ENCODE measurements around the gene KRT9. TPM values are rescaled to one million over a fixed set of nuclear protein-coding genes. Genes with fewer than 3 reads are reported as not detected.
A peak's percentile ranks its signal among the peaks of the same experiment; 100 is the strongest.

Gene KRT9
- total and polyA plus RNA-seq, 2 of the 13 experiments (the other 11 are each of a cell fraction or from before 2014, with no cell fraction given) = not detected

DNA sequence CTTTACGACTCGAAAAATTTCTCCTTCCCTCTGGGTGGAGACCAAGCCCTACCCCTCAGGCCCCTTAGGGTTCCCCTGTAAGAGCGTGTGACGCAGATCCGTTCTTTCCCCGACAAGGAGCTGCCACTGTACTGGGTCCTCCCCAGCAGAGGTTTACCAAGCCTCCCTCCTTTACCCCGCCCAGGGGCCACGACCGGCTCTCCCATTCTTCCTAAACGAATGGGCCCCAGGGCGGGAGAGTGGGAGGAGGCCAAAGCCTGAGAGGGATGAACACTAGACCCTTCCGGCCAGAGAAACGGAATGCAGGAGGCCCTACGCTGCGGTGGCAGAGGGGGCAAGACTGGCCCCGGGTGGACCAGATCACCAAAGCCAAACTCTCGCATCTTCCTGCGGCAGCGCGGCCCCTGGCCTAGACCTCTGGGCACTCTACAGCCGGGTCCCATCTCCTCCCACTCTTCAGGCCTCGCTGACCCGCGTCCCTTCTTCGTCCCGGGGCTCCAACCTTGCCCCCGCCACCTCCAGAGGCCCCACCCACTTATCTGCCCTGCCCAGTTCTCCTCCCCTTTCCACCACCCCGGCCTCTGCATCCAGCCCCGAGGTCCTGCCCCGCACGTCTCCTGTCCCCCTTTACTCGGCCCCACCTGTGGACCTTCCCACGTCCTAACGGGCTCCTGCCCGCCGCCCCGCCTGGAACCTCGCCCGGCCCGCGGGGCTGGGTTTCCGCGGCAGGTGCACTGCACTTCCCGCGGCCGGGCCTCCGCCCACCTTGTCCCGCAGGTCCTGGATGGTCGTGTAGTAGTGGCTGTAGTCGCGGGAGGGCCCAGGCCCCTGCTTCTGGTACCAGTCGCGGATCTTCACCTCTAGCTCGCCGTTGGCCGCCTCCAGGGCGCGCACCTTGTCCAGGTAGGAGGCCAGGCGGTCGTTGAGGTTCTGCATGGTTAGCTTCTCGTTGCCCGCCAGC lies 44.5 kb downstream of the KRT9 start (continued):
- no peak for TF ChIP-seq ELF1 (CRISPR knock-in tag; IDR thresholded peaks at IDR 0.05)
- no peak for TF ChIP-seq HDAC6 (IDR thresholded peaks at IDR 0.05; ENCODE audit: low read depth, low read length)
- peak; percentile 51; the same call in 1 of the 2 replicates for TF ChIP-seq ZNF772 (CRISPR knock-in tag; IDR thresholded peaks at IDR 0.05)
- no peak for TF ChIP-seq NCOA5 (CRISPR knock-in tag; IDR thresholded peaks at IDR 0.05)
- TF ChIP-seq, protein P1, sequence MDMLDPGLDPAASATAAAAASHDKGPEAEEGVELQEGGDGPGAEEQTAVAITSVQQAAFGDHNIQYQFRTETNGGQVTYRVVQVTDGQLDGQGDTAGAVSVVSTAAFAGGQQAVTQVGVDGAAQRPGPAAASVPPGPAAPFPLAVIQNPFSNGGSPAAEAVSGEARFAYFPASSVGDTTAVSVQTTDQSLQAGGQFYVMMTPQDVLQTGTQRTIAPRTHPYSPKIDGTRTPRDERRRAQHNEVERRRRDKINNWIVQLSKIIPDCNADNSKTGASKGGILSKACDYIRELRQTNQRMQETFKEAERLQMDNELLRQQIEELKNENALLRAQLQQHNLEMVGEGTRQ (IDR thresholded peaks at IDR 0.05; ENCODE audit: low read depth, low read length) = no peak
- TF ChIP-seq, protein P1 (CRISPR knock-in tag; IDR thresholded peaks at IDR 0.05; ENCODE audit: borderline replicate concordance) = no peak; the same call in 1 of the 2 replicates
- TF ChIP-seq GATA4 (IDR thresholded peaks at IDR 0.05; ENCODE audit: borderline replicate concordance, low read depth) = no peak
- no peak for TF ChIP-seq HMG20A (CRISPR knock-in tag; IDR thresholded peaks at IDR 0.05; ENCODE audit: borderline replicate concordance)
- no peak for TF ChIP-seq HOXA3 (CRISPR knock-in tag; IDR thresholded peaks at IDR 0.05)
- TF ChIP-seq TBX3 (IDR thresholded peaks at IDR 0.05; ENCODE audit: borderline replicate concordance) = no peak
- TF ChIP-seq ZNF430 (CRISPR knock-in tag; IDR thresholded peaks at IDR 0.05) = no peak
- no peak for TF ChIP-seq SNAPC2 (CRISPR knock-in tag; IDR thresholded peaks at IDR 0.05)
- no peak; the same call in 1 of the 2 replicates for TF ChIP-seq ZSCAN29 (CRISPR knock-in tag; conservative IDR thresholded peaks at IDR 0.05)
- TF ChIP-seq RBM22 (optimal IDR thresholded peaks at IDR 0.05; ENCODE audit: low read length) = no peak
- TF ChIP-seq CENPX (CRISPR knock-in tag; IDR thresholded peaks at IDR 0.05) = no peak
- TF ChIP-seq GATAD1 (CRISPR knock-in tag; IDR thresholded peaks at IDR 0.05) = no peak
- TF ChIP-seq, protein P2, sequence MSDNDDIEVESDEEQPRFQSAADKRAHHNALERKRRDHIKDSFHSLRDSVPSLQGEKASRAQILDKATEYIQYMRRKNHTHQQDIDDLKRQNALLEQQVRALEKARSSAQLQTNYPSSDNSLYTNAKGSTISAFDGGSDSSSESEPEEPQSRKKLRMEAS (IDR thresholded peaks at IDR 0.05) = peak; percentile 26
- TF ChIP-seq, protein P3, sequence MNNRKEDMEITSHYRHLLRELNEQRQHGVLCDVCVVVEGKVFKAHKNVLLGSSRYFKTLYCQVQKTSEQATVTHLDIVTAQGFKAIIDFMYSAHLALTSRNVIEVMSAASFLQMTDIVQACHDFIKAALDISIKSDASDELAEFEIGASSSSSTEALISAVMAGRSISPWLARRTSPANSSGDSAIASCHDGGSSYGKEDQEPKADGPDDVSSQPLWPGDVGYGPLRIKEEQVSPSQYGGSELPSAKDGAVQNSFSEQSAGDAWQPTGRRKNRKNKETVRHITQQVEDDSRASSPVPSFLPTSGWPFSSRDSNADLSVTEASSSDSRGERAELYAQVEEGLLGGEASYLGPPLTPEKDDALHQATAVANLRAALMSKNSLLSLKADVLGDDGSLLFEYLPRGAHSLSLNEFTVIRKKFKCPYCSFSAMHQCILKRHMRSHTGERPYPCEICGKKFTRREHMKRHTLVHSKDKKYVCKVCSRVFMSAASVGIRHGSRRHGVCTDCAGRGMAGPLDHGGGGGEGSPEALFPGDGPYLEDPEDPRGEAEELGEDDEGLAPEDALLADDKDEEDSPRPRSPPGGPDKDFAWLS (CRISPR knock-in tag; IDR thresholded peaks at IDR 0.05; ENCODE audit: borderline replicate concordance) = no peak
- TF ChIP-seq, protein P4, sequence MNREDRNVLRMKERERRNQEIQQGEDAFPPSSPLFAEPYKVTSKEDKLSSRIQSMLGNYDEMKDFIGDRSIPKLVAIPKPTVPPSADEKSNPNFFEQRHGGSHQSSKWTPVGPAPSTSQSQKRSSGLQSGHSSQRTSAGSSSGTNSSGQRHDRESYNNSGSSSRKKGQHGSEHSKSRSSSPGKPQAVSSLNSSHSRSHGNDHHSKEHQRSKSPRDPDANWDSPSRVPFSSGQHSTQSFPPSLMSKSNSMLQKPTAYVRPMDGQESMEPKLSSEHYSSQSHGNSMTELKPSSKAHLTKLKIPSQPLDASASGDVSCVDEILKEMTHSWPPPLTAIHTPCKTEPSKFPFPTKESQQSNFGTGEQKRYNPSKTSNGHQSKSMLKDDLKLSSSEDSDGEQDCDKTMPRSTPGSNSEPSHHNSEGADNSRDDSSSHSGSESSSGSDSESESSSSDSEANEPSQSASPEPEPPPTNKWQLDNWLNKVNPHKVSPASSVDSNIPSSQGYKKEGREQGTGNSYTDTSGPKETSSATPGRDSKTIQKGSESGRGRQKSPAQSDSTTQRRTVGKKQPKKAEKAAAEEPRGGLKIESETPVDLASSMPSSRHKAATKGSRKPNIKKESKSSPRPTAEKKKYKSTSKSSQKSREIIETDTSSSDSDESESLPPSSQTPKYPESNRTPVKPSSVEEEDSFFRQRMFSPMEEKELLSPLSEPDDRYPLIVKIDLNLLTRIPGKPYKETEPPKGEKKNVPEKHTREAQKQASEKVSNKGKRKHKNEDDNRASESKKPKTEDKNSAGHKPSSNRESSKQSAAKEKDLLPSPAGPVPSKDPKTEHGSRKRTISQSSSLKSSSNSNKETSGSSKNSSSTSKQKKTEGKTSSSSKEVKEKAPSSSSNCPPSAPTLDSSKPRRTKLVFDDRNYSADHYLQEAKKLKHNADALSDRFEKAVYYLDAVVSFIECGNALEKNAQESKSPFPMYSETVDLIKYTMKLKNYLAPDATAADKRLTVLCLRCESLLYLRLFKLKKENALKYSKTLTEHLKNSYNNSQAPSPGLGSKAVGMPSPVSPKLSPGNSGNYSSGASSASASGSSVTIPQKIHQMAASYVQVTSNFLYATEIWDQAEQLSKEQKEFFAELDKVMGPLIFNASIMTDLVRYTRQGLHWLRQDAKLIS (CRISPR knock-in tag; IDR thresholded peaks at IDR 0.05) = peak; percentile 70; the same call in 1 of the 2 replicates
- no peak for TF ChIP-seq ZNF292 (CRISPR knock-in tag; IDR thresholded peaks at IDR 0.05; ENCODE audit: borderline replicate concordance, low read depth)
- TF ChIP-seq, protein P5, sequence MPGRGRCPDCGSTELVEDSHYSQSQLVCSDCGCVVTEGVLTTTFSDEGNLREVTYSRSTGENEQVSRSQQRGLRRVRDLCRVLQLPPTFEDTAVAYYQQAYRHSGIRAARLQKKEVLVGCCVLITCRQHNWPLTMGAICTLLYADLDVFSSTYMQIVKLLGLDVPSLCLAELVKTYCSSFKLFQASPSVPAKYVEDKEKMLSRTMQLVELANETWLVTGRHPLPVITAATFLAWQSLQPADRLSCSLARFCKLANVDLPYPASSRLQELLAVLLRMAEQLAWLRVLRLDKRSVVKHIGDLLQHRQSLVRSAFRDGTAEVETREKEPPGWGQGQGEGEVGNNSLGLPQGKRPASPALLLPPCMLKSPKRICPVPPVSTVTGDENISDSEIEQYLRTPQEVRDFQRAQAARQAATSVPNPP (CRISPR knock-in tag; IDR thresholded peaks at IDR 0.05) = no peak

Data from HepG2 (cell line).